ENCODE data around the gene MAST2. TPM values are rescaled to one million over a fixed set of nuclear protein-coding genes. Genes with fewer than 3 reads are reported as not detected.

The MAST2 gene
- total RNA-seq, 1 experiment from 2014 or later: 41.9 TPM

DNA sequence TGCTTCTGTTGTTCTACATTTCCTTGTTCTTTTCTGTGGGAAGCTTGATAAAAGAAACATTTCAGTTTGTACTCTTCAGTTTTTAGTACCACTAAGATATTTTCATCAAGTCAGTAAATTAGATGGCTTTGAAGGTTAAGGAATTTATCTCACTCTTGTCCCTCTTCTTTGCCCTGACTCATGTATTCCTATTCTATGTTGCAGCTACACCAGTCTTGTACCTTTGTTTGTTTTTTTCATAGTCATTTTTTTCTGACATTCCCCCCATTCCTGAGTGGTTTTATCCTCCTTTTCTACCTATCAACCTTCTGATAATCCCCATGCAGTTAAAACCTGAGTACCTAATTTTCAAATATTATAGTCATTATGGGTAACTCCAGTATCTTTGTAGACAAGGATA, 65.4 kb downstream of the MAST2 start:
- Histone ChIP-seq H3K4me3 (replicated peaks in 1 of 2; ENCODE audit: low read depth in 1 of 2, low read length in 2 of 2) (no peak overlapping the region), H3K4me1 (ENCODE audit: control insufficient read depth in 1 of 2, insufficient read depth in 2 of 2, low read length in 2 of 2) (peaks cover 0 to 12% of the 10 kb centered on the region in 2 experiments; a peak in 2 of 4 replicates), H3K36me3 (ENCODE audit: control insufficient read depth in 1 of 2, insufficient read depth in 2 of 2, low read length in 2 of 2) (no peaks in the 10 kb centered on the region), H3K79me2 (ENCODE audit: insufficient read depth, low read length) (peaks cover 51% of the 10 kb centered on the region), H2AFZ (ENCODE audit: low read depth, low read length, poor library complexity, severe bottlenecking) (no peak overlapping the region), H4K20me1 (ENCODE audit: insufficient read depth) (no peaks in the 10 kb centered on the region; the same call in 1 of the 2 replicates), H3K9me3 (ENCODE audit: control insufficient read depth in 1 of 2, insufficient read depth in 1 of 2, low read depth in 1 of 2, low read length in 2 of 2) (no peaks in the 10 kb centered on the region), H3K4me2 (ENCODE audit: low read length) (no peak overlapping the region), H3K27ac (ENCODE audit: low read depth, low read length) (no peak overlapping the region), H3K27me3 (ENCODE audit: insufficient read depth, low read length) (no peaks in the 10 kb centered on the region), H3K9ac (ENCODE audit: low read length) (no peak overlapping the region), H3K9me2 (ENCODE audit: insufficient read depth) (no peaks in the 10 kb centered on the region)
- no TSS peak for BruUV-seq (replicated peaks)
- ChIA-PET RAD21 (ENCODE audit: low non-redundant PET in 1 of 2, low total read pairs in 2 of 2, uncharacterized antibody in 2 of 2, unreplicated experiment in 2 of 2) (no interaction called here), POLR2A (no interaction called here), CTCF (no interaction called here)
- ATAC-seq: no peak
- no peak for DNase-seq (ENCODE audit: low read depth, low spot score)
- no peak for TF ChIP-seq EZH2 (IDR thresholded peaks at IDR 0.05)
- TF ChIP-seq ELF1 (IDR thresholded peaks at IDR 0.05; ENCODE audit: borderline replicate concordance, low read depth): no peak
- TF ChIP-seq, protein P1, sequence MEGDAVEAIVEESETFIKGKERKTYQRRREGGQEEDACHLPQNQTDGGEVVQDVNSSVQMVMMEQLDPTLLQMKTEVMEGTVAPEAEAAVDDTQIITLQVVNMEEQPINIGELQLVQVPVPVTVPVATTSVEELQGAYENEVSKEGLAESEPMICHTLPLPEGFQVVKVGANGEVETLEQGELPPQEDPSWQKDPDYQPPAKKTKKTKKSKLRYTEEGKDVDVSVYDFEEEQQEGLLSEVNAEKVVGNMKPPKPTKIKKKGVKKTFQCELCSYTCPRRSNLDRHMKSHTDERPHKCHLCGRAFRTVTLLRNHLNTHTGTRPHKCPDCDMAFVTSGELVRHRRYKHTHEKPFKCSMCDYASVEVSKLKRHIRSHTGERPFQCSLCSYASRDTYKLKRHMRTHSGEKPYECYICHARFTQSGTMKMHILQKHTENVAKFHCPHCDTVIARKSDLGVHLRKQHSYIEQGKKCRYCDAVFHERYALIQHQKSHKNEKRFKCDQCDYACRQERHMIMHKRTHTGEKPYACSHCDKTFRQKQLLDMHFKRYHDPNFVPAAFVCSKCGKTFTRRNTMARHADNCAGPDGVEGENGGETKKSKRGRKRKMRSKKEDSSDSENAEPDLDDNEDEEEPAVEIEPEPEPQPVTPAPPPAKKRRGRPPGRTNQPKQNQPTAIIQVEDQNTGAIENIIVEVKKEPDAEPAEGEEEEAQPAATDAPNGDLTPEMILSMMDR (IDR thresholded peaks at IDR 0.05 in 2 of 3, conservative IDR thresholded peaks at IDR 0.05 in 1 of 3; ENCODE audit: borderline replicate concordance in 1 of 3, insufficient read depth in 1 of 3, low read depth in 2 of 3, low read length in 2 of 3): no peak
- TF ChIP-seq ZNF274 (IDR thresholded peaks at IDR 0.05; ENCODE audit: low read depth, low read length): no peak
- no peak for TF ChIP-seq RAD21 (IDR thresholded peaks at IDR 0.05; ENCODE audit: low read depth)
- TF ChIP-seq JUND (IDR thresholded peaks at IDR 0.05): no peak
- TF ChIP-seq ZFX (IDR thresholded peaks at IDR 0.05): no peak
- TF ChIP-seq FOSL1 (IDR thresholded peaks at IDR 0.05; ENCODE audit: low read depth): no peak
- TF ChIP-seq, protein P2, sequence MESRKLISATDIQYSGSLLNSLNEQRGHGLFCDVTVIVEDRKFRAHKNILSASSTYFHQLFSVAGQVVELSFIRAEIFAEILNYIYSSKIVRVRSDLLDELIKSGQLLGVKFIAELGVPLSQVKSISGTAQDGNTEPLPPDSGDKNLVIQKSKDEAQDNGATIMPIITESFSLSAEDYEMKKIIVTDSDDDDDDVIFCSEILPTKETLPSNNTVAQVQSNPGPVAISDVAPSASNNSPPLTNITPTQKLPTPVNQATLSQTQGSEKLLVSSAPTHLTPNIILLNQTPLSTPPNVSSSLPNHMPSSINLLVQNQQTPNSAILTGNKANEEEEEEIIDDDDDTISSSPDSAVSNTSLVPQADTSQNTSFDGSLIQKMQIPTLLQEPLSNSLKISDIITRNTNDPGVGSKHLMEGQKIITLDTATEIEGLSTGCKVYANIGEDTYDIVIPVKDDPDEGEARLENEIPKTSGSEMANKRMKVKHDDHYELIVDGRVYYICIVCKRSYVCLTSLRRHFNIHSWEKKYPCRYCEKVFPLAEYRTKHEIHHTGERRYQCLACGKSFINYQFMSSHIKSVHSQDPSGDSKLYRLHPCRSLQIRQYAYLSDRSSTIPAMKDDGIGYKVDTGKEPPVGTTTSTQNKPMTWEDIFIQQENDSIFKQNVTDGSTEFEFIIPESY (IDR thresholded peaks at IDR 0.05; ENCODE audit: extremely low read depth, insufficient replicate concordance, low read length): no peak
- TF ChIP-seq, protein P3, sequence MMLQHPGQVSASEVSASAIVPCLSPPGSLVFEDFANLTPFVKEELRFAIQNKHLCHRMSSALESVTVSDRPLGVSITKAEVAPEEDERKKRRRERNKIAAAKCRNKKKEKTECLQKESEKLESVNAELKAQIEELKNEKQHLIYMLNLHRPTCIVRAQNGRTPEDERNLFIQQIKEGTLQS (IDR thresholded peaks at IDR 0.05): no peak
- TF ChIP-seq POLR2AphosphoS5 (IDR thresholded peaks at IDR 0.05; ENCODE audit: low read depth, low read length): no peak
- no peak for TF ChIP-seq CEBPB (IDR thresholded peaks at IDR 0.05; ENCODE audit: low read depth)
- TF ChIP-seq, protein P4, sequence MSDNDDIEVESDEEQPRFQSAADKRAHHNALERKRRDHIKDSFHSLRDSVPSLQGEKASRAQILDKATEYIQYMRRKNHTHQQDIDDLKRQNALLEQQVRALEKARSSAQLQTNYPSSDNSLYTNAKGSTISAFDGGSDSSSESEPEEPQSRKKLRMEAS (IDR thresholded peaks at IDR 0.05): no peak
- no peak for TF ChIP-seq TCF7L2 (IDR thresholded peaks at IDR 0.05; ENCODE audit: borderline replicate concordance, extremely low read depth, insufficient read depth, insufficient read length)
- no peak for TF ChIP-seq SP1 (IDR thresholded peaks at IDR 0.05; ENCODE audit: low read depth)
- no peak for TF ChIP-seq YY1 (IDR thresholded peaks at IDR 0.05; ENCODE audit: extremely low read depth, insufficient replicate concordance, low read depth, low read length)
- no peak for TF ChIP-seq POLR2A (IDR thresholded peaks at IDR 0.05; ENCODE audit: borderline replicate concordance, extremely low read depth, insufficient read depth, insufficient read length)
- intact Hi-C loops (cut with micrococcal nuclease): no loop called here
